SK-N-DZ (cell line): ENCODE measurements around the gene R3HDM2.
"Not testable (repeated sequence)": the region's sequence is repeated elsewhere in the genome, so short reads cannot be mapped to it uniquely, and the experiment has no call there.

Experiments used
- DNase-seq: peaks from one replicate; pipeline ENCODE4 v3.0.0-alpha.2; 2015; ENCODE audit warnings: low spot score

Gene R3HDM2

DNA sequence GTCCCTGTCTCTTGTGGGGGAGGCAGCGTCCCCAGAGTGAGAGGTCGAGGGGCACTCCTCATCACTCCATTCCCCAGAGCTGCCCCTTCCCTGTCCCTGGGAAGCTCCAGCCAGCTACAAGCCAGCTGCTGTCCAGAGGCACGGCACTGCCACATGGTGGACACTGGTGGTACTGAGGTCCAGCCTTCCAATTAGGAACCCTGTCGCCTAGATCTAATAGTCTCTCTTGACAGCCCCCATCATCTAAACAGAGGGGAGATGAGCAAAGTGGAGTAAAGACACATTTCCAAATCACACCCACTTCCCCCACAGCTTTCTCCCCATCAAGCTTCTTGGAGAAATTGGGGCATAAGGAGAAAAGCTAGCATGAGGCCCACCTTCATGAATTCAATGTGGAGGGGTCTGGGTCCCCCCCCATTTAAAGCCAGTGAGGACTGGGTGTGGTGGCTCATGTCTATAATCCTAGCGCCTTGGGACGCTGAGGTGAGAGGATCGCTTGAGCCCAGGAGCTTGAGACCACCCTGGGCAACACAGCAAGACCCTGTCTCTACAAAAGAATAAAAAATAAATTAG, 22.2 kb upstream of the R3HDM2 start:
- peak; percentile 85 for DNase-seq

DNA sequence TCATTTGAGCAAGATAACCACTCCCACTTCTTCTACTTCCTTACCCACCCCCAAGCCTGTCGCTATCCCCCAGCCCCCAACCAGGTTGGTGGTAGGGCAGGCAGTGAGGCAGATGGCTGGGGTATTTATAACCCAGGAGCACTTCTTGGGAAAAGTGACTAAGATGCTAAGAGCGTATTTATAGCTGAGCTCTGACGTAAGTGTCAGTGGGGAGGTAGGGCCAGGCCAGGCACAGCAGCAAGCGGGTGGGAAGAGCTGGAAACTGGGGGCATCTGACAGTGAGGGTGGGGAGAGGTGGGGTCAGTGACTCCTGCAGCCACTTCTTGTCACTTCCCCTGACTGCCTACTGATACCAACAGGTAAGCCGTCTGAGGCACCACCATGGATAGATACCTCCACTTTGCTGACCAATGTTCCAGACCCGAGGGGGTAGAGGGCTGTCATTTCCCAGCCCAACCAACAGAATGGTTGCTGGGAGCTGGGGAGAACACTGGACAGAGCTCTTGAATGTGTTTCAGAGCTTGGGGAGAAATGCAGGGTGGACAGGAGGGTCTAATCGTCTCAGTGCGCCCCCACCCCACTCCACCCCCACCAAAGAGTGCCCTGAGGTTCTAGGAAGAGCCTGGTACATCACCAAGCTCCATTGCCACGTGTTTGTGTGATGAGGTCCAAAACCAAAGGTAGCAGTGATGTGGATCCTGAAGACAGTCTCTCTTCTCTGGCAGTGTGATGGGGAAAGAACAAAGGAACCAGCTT, 21.5 kb upstream of the R3HDM2 start:
- no peak for DNase-seq

GRCh38 chr12:57451233-57451778, 20.5 kb upstream of the R3HDM2 start:
- DNase-seq, result no peak

- DNase-seq, result no peak
These were observed 19.2 kb upstream of the R3HDM2 start for GRCh38 chr12:57450057-57450456.

GRCh38 chr12:57449375-57449774, 18.5 kb upstream of the R3HDM2 start:
- DNase-seq, result no peak

DNA sequence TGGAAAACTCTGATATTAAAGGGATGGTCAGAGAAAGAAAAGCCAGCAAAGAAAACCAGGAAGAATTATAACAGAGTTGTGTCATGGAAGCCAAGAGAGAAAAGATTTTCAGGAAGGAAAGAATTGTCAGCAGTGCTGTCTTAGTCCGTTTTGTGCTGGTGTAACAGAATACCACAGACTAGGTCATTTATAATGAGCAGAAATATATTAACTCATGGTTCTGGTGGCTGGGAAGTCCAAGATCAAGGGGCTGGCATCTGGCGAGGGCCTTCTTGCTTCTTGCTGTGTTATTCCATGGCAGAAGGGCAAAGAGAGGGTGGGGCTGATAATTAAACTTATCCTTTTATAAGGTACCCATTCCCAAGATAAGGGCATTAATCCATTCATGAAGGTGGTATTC, 17.8 kb upstream of the R3HDM2 start:
- DNase-seq, result no peak

DNA sequence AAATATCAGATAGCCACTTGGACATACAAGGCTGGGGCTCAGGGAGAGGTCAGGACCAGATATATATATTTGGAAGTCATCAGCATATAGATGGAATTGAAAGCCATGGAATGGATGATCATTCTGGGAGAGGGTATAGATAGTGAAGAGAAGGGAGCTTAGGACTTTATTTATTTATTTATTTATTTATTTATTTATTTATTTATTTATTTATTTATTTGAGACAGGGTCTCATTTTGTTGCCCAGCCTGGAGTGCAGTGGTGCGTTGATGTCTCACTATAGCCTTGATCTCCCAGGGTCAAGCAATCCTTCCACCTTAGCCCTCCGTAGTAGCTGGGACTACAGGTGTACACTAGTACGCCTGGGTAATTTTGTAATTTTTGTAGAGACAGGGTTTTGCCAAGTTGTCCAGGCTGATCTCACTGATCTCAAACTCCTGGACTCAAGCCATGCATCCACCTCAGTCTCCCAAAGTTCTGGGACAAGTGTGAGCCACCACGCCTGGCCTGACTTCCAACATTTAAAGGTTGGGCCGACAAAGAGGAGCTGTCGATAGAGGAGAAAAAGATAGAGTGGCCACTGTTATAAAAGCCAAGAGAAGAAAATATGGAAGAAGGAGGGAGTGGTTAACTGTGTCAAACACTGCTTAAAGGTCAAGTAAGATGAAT, 15.6 kb upstream of the R3HDM2 start:
- DNase-seq, result no peak

DNA sequence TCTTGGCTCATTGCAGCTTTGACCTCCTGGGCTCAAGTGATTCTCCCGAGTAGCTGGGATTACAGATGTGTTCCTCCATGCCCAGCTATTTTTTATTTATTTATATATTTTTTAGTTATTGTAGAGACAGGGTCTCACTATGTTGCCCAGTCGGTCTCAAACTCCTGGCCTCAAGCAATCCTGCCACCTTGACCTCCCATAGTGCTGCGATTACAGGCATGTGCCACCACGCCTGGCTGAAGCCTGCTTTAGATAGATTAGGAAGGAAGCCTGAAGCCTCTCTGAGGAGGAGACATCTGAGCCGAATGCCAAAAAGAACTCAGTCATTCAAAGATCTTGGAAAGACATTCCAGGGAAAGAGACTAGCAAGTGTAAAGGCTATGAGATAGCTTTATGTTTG, 13.9 kb upstream of the R3HDM2 start:
- DNase-seq, result no peak

- not testable (repeated sequence) for DNase-seq
These were observed 13.5 kb upstream of the R3HDM2 start for GRCh38 chr12:57444337-57444736.

- DNase-seq, result no peak
These were observed 11.1 kb upstream of the R3HDM2 start for GRCh38 chr12:57441846-57442427.

DNA sequence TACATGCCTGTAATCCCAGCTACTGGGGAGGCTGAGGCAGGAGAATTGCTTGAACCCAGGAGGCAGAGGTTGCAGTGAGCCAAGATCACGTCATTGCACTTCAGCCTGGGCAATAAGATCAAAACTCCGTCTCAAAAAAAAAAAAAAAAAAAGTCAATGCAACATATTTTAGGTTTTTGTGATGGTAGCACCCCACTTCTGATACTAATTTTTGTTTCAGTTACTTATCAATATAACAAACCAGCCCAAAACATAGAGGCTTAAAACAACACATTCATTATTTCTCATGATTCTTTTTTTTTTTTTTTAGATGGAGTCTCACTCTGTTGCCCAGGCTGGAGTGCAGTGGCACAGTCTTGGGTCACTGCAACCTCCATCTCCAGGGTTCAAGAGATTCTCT, 10.6 kb upstream of the R3HDM2 start:
- DNase-seq, result not testable (repeated sequence)

GRCh38 chr12:57439762-57440266, 9.0 kb upstream of the R3HDM2 start:
- DNase-seq, result no peak

DNA sequence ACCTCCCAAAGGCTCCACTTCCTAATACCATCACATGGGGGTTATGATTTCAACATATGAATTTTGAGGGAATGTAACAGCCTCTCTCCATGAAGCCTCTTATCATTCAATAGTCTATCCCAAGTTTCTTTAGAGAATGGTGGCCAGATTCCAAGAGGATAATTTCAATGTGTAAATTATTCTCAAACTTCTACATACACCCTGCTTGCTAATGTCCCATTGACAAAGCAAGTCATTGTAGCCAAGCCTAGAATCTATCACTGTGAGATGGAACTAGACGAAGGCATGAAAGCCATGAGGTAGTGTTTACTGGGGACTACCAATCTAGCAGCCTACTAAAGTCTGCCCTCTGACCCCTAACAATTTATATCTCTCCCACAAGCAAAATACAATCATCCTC, 7.6 kb upstream of the R3HDM2 start:
- no peak for DNase-seq

DNA sequence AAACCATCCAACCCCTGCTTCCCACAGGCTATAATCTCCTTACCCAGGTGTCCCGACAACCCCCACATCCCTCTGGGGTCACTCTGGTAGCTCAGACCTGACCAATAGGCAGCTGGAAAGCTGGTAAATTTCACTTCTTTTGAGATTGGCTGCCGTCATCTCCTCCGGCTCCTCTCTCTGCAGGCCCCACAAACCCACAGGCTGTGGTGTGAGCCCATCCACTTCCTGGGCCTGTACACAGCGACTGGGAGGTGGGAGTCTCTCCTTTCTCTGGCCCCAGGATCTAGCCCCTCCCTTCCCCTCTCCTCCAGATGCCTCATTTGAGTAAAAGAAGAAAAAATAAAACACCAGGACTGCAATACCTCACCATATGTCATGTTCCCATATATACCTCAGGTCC, 4.5 kb upstream of the R3HDM2 start:
- DNase-seq, result no peak

DNA sequence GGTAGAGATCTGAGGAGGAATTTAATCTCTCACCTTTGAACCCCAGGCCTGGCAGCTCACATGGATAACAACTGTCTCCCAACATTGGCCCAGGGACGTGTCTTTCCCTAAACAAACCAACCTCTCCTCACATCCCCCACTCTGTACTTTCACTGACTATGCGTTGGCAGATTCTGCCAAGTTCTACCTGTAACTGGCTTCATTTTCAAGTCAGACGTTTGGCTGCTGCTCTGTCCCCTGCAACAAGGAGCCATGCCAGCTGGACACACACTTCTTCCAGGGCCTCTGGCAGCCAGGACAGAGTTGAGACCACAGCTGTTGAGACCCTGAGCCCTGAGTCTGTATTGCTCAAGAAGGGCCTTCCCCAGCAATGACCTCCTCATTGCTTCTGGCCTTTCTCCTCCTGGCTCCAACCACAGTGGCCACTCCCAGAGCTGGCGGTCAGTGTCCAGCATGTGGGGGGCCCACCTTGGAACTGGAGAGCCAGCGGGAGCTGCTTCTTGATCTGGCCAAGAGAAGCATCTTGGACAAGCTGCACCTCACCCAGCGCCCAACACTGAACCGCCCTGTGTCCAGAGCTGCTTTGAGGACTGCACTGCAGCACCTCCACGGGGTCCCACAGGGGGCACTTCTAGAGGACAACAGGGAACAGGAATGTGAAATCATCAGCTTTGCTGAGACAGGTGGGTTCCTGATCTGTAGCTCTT, 3.8 kb upstream of the R3HDM2 start, which contains the start of gene INHBC:
INHBC (plus strand) TSS at position 268 of the 707 bp plus-strand sequence; CDS start at position 371, 103 bp downstream.
- no peak for DNase-seq

GRCh38 chr12:57433370-57433769, 2.5 kb upstream of the R3HDM2 start:
- DNase-seq, result no peak

GRCh38 chr12:57431654-57432188, 878 bp upstream of the R3HDM2 start:
- DNase-seq, result no peak

GRCh38 chr12:57430112-57430930, 522 bp downstream of the R3HDM2 start:
- no peak for DNase-seq

DNA sequence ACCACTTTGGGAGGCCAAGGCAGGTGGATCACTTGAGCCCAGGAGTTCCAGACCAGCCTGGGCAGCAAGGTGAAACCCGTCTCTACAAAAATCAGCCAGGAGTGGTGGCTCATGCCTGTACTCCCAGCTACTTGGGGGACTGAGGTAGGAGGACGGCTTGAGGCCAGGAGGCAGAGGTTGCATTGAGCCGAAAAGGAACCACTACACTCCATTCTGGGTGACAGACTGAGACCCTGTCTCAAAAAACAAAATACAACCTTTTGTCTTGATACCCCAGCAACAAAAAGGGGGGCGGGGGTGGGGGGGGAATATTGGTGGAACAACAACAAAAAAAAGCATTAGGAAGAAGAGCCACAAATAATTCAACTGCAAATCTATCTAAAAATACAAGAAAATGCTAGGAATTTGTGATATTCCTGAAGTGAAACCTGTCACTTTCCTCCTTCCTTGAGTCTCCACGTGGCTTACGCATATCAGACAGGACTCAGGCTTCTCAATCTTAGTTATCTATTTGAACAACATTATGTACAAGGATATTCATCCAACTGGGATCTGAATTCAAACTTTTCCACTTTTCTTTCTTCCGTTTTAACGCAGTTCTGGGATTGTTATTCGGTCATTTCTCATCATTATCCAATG, 1.3 kb downstream of the R3HDM2 start:
- no peak for DNase-seq

GRCh38 chr12:57428965-57429364, 1.9 kb downstream of the R3HDM2 start:
- no peak for DNase-seq
